ENCODE data around the gene FLNB. TPM values are rescaled to one million over a fixed set of nuclear protein-coding genes. Genes with fewer than 3 reads are reported as not detected.

The FLNB gene
- total RNA-seq, 2 donors from 2014 or later: 246 to 362 TPM

DNA sequence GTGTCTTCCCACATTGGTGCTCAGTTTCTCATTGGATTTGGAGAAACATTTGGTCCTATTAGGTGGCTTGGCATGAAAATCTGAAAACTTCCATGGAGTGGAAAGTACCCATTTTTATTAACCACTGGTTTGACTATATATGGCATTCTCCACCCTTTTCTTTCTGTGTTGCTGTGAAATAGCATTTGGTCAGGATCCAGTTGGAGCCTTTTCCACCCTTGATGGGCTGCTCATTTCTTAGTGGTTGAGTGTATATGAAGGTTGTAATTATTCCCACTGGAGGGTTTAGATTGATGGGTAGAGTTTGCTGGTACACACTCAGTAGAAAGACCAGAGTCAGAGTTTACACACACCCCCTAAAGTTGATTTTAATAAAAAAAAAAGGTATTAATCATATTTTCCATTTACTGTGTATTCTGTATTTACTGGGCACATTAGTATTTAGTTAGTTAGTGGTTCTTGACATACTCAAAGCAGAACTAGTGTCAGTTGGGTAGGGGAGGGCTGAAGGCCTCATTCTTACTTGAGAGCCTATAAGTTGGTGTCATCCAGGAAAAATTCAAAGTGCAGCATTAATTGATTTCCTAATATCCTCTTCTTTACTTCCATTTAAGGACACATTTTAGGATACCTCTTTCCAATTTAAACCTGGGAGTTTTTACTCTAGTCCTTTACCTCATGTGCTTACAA lies 69.5 kb downstream of the FLNB start:
- no peak for DNase-seq
- Histone ChIP-seq H3K27ac (no peak overlapping the region), H3K9ac (ENCODE audit: low read depth in 2 of 2, low read length in 2 of 2) (no peak overlapping the region), H3K9me3 (no peaks in the 10 kb centered on the region), H3K4me3 (no peak overlapping the region), H3K4me1 (no peaks in the 10 kb centered on the region), H3K36me3 (no peaks in the 10 kb centered on the region), H3K27me3 (no peaks in the 10 kb centered on the region)
- intact Hi-C loops (cut with DNase I): no loop called here
- TF ChIP-seq, protein P1, sequence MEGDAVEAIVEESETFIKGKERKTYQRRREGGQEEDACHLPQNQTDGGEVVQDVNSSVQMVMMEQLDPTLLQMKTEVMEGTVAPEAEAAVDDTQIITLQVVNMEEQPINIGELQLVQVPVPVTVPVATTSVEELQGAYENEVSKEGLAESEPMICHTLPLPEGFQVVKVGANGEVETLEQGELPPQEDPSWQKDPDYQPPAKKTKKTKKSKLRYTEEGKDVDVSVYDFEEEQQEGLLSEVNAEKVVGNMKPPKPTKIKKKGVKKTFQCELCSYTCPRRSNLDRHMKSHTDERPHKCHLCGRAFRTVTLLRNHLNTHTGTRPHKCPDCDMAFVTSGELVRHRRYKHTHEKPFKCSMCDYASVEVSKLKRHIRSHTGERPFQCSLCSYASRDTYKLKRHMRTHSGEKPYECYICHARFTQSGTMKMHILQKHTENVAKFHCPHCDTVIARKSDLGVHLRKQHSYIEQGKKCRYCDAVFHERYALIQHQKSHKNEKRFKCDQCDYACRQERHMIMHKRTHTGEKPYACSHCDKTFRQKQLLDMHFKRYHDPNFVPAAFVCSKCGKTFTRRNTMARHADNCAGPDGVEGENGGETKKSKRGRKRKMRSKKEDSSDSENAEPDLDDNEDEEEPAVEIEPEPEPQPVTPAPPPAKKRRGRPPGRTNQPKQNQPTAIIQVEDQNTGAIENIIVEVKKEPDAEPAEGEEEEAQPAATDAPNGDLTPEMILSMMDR (IDR thresholded peaks at IDR 0.05): no peak

DNA sequence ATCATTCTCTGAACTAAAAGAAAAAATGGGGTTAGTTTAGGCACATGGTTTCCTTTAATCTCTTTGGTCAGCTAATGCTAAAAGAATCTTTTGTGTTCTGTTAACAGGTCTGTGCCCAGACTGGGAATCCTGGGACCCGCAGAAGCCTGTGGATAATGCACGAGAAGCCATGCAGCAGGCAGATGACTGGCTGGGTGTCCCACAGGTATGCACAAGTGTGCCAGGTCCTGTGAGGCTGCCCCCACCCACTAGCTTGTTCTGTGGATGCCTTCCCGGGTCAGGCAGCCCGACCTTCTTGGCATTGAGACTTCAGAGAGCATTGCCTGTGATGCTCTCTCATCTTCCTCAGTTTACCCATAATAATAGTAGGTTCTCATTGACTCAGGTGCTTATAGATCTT lies 70.4 kb downstream of the FLNB start:
- Histone ChIP-seq H3K9ac (ENCODE audit: low read depth in 2 of 2, low read length in 2 of 2) (no peak overlapping the region), H3K4me3 (no peak overlapping the region), H3K4me1 (no peaks in the 10 kb centered on the region), H3K27ac (no peak overlapping the region), H3K27me3 (no peaks in the 10 kb centered on the region), H3K36me3 (no peaks in the 10 kb centered on the region), H3K9me3 (no peaks in the 10 kb centered on the region)
- TF ChIP-seq, protein P1 (IDR thresholded peaks at IDR 0.05): no peak
- intact Hi-C loops (cut with DNase I): no loop called here
- no peak for DNase-seq

DNA sequence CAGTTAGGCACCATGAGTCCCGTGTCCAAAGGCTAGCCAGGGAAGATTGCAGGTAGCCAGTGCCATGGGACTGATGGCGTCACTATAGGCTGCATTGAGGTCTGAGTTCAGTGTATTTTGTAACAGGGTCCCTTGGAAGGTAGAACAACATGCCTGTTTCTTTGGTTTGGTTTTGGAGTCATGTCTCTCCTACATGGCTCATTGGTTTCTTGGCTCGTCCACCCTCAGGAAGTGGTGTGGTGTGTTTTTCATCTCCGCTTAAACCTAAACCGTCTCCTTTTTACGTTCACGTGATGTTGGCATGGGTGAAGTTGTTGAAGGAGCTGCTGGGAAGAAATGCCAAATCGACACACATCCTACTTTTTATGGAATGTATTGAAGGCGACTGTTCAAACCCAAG lies 71.6 kb downstream of the FLNB start:
- no peak for DNase-seq
- Histone ChIP-seq H3K9me3 (no peaks in the 10 kb centered on the region), H3K9ac (ENCODE audit: low read depth in 2 of 2, low read length in 2 of 2) (no peak overlapping the region), H3K4me3 (no peak overlapping the region), H3K27ac (no peak overlapping the region), H3K36me3 (no peaks in the 10 kb centered on the region), H3K27me3 (no peaks in the 10 kb centered on the region), H3K4me1 (no peaks in the 10 kb centered on the region)
- intact Hi-C loops (cut with DNase I): no loop called here
- TF ChIP-seq, protein P1 (IDR thresholded peaks at IDR 0.05): no peak

DNA sequence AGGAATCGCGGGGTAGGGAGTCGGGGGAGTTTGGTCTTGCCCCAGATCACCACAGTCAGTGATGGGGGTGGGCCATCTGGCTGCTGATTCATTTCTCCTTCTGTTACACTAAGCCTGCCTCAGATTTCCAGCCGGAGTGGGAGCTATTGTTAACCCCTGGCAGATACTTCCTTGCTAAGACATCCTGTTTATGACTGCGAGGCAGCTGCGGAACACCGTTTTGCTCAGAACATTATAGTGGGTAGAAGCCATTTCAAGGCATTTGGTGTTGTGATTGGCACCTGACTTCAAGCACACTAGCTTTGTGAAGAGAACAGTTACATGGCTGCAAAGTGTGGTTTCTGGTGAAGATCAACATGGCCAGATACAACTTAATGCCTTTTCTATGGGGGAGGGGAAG lies 73.8 kb downstream of the FLNB start:
- H3K27me3 ChIP-seq: no peaks in the 10 kb centered on the region
- H3K9ac ChIP-seq (ENCODE audit: low read depth in 2 of 2, low read length in 2 of 2): no peak overlapping the region
- TF ChIP-seq, protein P1 (IDR thresholded peaks at IDR 0.05): no peak
- no peaks in the 10 kb centered on the region for H3K36me3 ChIP-seq
- H3K9me3 ChIP-seq: no peaks in the 10 kb centered on the region
- DNase-seq: no peak
- no peaks in the 10 kb centered on the region for H3K4me1 ChIP-seq
- H3K4me3 ChIP-seq: no peak overlapping the region
- no peak overlapping the region for H3K27ac ChIP-seq
- intact Hi-C loops (cut with DNase I): no loop called here

DNA sequence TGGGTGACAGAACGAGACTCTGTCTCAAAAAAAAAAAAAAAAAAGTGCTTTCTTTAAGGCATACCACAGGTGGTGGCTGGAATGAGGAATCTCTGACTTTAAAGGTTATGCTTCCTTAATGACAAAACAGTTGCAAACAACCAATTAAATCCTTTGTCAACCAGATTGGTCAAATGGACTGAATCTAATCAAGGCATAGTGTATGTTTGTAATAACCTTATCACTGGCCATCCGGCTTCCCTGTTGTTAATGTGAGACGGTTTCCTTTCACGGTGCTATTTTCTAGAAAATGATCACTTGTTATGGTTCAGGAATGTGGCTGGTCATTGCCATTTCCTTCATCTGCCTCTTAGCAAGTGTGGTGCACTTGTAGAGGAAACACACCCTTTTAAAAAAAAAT lies 75.9 kb downstream of the FLNB start:
- no peak for DNase-seq
- intact Hi-C loops (cut with DNase I): no loop called here
- no peaks in the 10 kb centered on the region for H3K36me3 ChIP-seq
- TF ChIP-seq, protein P1 (IDR thresholded peaks at IDR 0.05): no peak
- H3K4me3 ChIP-seq: no peak overlapping the region
- H3K9me3 ChIP-seq: no peaks in the 10 kb centered on the region
- no peaks in the 10 kb centered on the region for H3K4me1 ChIP-seq
- H3K9ac ChIP-seq (ENCODE audit: low read depth in 2 of 2, low read length in 2 of 2): no peak overlapping the region
- no peaks in the 10 kb centered on the region for H3K27me3 ChIP-seq
- H3K27ac ChIP-seq: no peak overlapping the region
